ENCODE measurements around the gene ATP6V1E1. TPM values are rescaled to one million over a fixed set of nuclear protein-coding genes. Genes with fewer than 3 reads are reported as not detected.

ATP6V1E1 gene
- total and polyA plus RNA-seq, 9 of the 15 experiments (the other 6 are each of a cell fraction or from before 2014, with no cell fraction given): 122 to 249 (median 179) TPM

DNA sequence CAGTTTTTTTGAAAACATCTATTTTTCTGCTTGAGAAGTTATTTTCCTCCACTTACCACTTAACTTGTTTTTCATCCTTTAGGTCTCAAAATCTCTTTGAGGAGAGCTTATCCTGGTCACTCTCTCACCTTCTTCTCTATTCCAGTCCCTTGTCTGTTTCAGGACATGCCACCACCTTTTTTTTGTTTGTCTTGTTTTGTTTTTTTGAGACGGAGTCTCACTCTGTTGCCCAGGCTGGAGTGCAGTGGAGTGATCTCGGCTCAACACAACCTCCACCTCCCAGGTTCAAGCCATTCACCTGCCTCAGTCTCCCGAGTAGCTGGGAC lies 5.4 kb upstream of the ATP6V1E1 start (continued):
- TF ChIP-seq FOXP1 (CRISPR knock-in tag; IDR thresholded peaks at IDR 0.05) (no peak), GABPB1 (CRISPR knock-in tag; IDR thresholded peaks at IDR 0.05) (no peak), RNF219 (CRISPR knock-in tag; IDR thresholded peaks at IDR 0.05) (no peak), SMARCA5 (IDR thresholded peaks at IDR 0.05) (0 out of 2 replicates have a peak, but pooled peaks have one; percentile 20), MTA2 (IDR thresholded peaks at IDR 0.05; ENCODE audit: low read depth) (0 out of 2 replicates have a peak, but pooled peaks have one; percentile 19), SREBF2 (CRISPR knock-in tag; IDR thresholded peaks at IDR 0.05) (no peak), ARID2 (IDR thresholded peaks at IDR 0.05) (peak; percentile 41; the same call in 1 of the 2 replicates), SFPQ (IDR thresholded peaks at IDR 0.05; ENCODE audit: low read depth, low read length) (no peak), NFRKB (IDR thresholded peaks at IDR 0.05; ENCODE audit: low read depth) (peak; percentile 51; the same call in 1 of the 2 replicates), TAF9B (IDR thresholded peaks at IDR 0.05; ENCODE audit: partially characterized antibody) (no peak), HNRNPK (IDR thresholded peaks at IDR 0.05; ENCODE audit: low read depth, low read length, poor library complexity, severe bottlenecking) (no peak), TOE1 (IDR thresholded peaks at IDR 0.05; ENCODE audit: borderline replicate concordance) (no peak), TOE1 (CRISPR knock-in tag; IDR thresholded peaks at IDR 0.05; ENCODE audit: borderline replicate concordance, low read depth) (no peak), ARNT (IDR thresholded peaks at IDR 0.05) (0 out of 4 replicates have a peak, but pooled peaks of 1 of the 2 experiments have one; percentile 0), ZBTB11 (CRISPR knock-in tag; IDR thresholded peaks at IDR 0.05) (0 out of 6 replicates have a peak, but pooled peaks of 1 of the 3 experiments have one; percentile 41), TAF7 (tag; IDR thresholded peaks at IDR 0.05) (peak; percentile 27; the same call in 1 of the 2 replicates), FOXK2 (conservative IDR thresholded peaks at IDR 0.05 in 1 of 2, IDR thresholded peaks at IDR 0.05 in 1 of 2; ENCODE audit: low read depth in 2 of 2) (0 out of 4 replicates have a peak, but pooled peaks of 1 of the 2 experiments have one; percentile 16), CBX1 (IDR thresholded peaks at IDR 0.05; ENCODE audit: low read depth) (no peak)
- TF ChIP-seq, protein P1, sequence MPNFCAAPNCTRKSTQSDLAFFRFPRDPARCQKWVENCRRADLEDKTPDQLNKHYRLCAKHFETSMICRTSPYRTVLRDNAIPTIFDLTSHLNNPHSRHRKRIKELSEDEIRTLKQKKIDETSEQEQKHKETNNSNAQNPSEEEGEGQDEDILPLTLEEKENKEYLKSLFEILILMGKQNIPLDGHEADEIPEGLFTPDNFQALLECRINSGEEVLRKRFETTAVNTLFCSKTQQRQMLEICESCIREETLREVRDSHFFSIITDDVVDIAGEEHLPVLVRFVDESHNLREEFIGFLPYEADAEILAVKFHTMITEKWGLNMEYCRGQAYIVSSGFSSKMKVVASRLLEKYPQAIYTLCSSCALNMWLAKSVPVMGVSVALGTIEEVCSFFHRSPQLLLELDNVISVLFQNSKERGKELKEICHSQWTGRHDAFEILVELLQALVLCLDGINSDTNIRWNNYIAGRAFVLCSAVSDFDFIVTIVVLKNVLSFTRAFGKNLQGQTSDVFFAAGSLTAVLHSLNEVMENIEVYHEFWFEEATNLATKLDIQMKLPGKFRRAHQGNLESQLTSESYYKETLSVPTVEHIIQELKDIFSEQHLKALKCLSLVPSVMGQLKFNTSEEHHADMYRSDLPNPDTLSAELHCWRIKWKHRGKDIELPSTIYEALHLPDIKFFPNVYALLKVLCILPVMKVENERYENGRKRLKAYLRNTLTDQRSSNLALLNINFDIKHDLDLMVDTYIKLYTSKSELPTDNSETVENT (CRISPR knock-in tag; IDR thresholded peaks at IDR 0.05): no peak
